Measurements from ENCODE around the gene HECA.
"Not testable (repeated sequence)": the region's sequence is repeated elsewhere in the genome, so short reads cannot be mapped to it uniquely, and the experiment has no call there.

The HECA gene

GRCh38 chr6:139135578-139136545 lies 982 bp downstream of the HECA start:
- DNase-seq (ENCODE audit: low read depth), result peak; percentile 28

- DNase-seq (ENCODE audit: low read depth), result no peak
Measured at GRCh38 chr6:139137706-139138105, 2.8 kb downstream of the HECA start.

- not testable (repeated sequence) for DNase-seq (ENCODE audit: low read depth)
Measured at GRCh38 chr6:139140854-139141253, 6.0 kb downstream of the HECA start.

GRCh38 chr6:139142262-139142661 lies 7.4 kb downstream of the HECA start:
- no peak for DNase-seq (ENCODE audit: low read depth)

- DNase-seq (ENCODE audit: low read depth), result no peak
Measured at GRCh38 chr6:139143111-139143510, 8.2 kb downstream of the HECA start.

- no peak for DNase-seq (ENCODE audit: low read depth)
Measured at GRCh38 chr6:139144490-139145085, 9.7 kb downstream of the HECA start.

GRCh38 chr6:139145661-139146060 lies 10.8 kb downstream of the HECA start:
- no peak for DNase-seq (ENCODE audit: low read depth)

GRCh38 chr6:139146317-139146726 lies 11.4 kb downstream of the HECA start:
- DNase-seq (ENCODE audit: low read depth), result no peak

- DNase-seq (ENCODE audit: low read depth), result no peak
Measured at GRCh38 chr6:139147628-139148027, 12.7 kb downstream of the HECA start.

- DNase-seq (ENCODE audit: low read depth), result no peak
Measured at GRCh38 chr6:139148557-139149235, 13.8 kb downstream of the HECA start.

GRCh38 chr6:139149383-139149782 lies 14.5 kb downstream of the HECA start:
- DNase-seq (ENCODE audit: low read depth), result no peak

GRCh38 chr6:139150920-139151319 lies 16.0 kb downstream of the HECA start:
- DNase-seq (ENCODE audit: low read depth), result no peak

GRCh38 chr6:139151425-139152087 lies 16.7 kb downstream of the HECA start:
- no peak for DNase-seq (ENCODE audit: low read depth)

- no peak for DNase-seq (ENCODE audit: low read depth)
Measured at GRCh38 chr6:139152088-139152891, 17.4 kb downstream of the HECA start.

- DNase-seq (ENCODE audit: low read depth), result no peak
Measured at GRCh38 chr6:139152892-139153271, 18.0 kb downstream of the HECA start.

GRCh38 chr6:139153855-139154254 lies 19.0 kb downstream of the HECA start:
- DNase-seq (ENCODE audit: low read depth), result no peak

- DNase-seq (ENCODE audit: low read depth), result no peak
Measured at GRCh38 chr6:139154881-139155547, 20.1 kb downstream of the HECA start.

- no peak for DNase-seq (ENCODE audit: low read depth)
Measured at GRCh38 chr6:139156102-139156501, 21.2 kb downstream of the HECA start.

- no peak for DNase-seq (ENCODE audit: low read depth)
Measured at GRCh38 chr6:139156551-139156950, 21.7 kb downstream of the HECA start.

- not testable (repeated sequence) for DNase-seq (ENCODE audit: low read depth)
Measured at GRCh38 chr6:139157086-139157485, 22.2 kb downstream of the HECA start.

GRCh38 chr6:139159016-139159415 lies 24.1 kb downstream of the HECA start:
- no peak for DNase-seq (ENCODE audit: low read depth)
